Hepatic stellate cell (primary cell): ENCODE measurements around the gene KIF18A.
"Not testable (repeated sequence)": the region's sequence is repeated elsewhere in the genome, so short reads cannot be mapped to it uniquely, and the experiment has no call there.

Experiments
- DNase-seq: peaks from one replicate; pipeline ENCODE4 v3.0.0; 2011; ENCODE audit warnings: low spot score

Gene KIF18A

GRCh38 chr11:28107750-28108618 lies at the start of gene KIF18A, which contains the start of gene METTL15:
Gene KIF18A, minus strand, starts transcription at chr11:28108156. Its CDS starts 10,209 bp downstream, at chr11:28097947.
Gene METTL15, plus strand, starts transcription at chr11:28108388. Its CDS starts 4,947 bp downstream, at chr11:28113335.
- DNase-seq: peak; percentile 80

- no peak for DNase-seq
Observed at GRCh38 chr11:28153586-28153985, 45.6 kb upstream of the KIF18A start.

GRCh38 chr11:28152743-28153142 lies 44.8 kb upstream of the KIF18A start:
- DNase-seq: no peak

- peak; percentile 29 for DNase-seq
Observed at GRCh38 chr11:28146123-28146751, 38.3 kb upstream of the KIF18A start.

- no peak for DNase-seq
Observed at GRCh38 chr11:28144808-28145207, 36.9 kb upstream of the KIF18A start.

- no peak for DNase-seq
Observed at GRCh38 chr11:28142724-28143123, 34.8 kb upstream of the KIF18A start.

- DNase-seq: no peak
Observed at GRCh38 chr11:28140689-28141455, 32.9 kb upstream of the KIF18A start.

- no peak for DNase-seq
Observed at GRCh38 chr11:28139841-28140415, 32.0 kb upstream of the KIF18A start.

- DNase-seq: no peak
Observed at GRCh38 chr11:28137832-28138231, 29.9 kb upstream of the KIF18A start.

GRCh38 chr11:28137366-28137765 lies 29.4 kb upstream of the KIF18A start:
- DNase-seq: no peak

GRCh38 chr11:28136157-28136556 lies 28.2 kb upstream of the KIF18A start:
- not testable (repeated sequence) for DNase-seq

GRCh38 chr11:28133146-28133545 lies 25.2 kb upstream of the KIF18A start:
- no peak for DNase-seq

GRCh38 chr11:28132548-28132947 lies 24.6 kb upstream of the KIF18A start:
- no peak for DNase-seq

- no peak for DNase-seq
Observed at GRCh38 chr11:28123151-28123581, 15.2 kb upstream of the KIF18A start.

GRCh38 chr11:28117712-28118111 lies 9.8 kb upstream of the KIF18A start:
- no peak for DNase-seq

GRCh38 chr11:28114731-28115130 lies 6.8 kb upstream of the KIF18A start:
- no peak for DNase-seq

GRCh38 chr11:28114116-28114515 lies 6.2 kb upstream of the KIF18A start:
- no peak for DNase-seq

- no peak for DNase-seq
Observed at GRCh38 chr11:28110821-28111200, 2.9 kb upstream of the KIF18A start.

GRCh38 chr11:28110108-28110820 lies 2.3 kb upstream of the KIF18A start:
- DNase-seq: peak; percentile 47

GRCh38 chr11:28108958-28109357 lies 1.0 kb upstream of the KIF18A start:
- no peak for DNase-seq

GRCh38 chr11:28107191-28107749 lies 686 bp downstream of the KIF18A start:
- no peak for DNase-seq
